NCI-H1694 (cell line): Measurements from ENCODE around the gene TRIM9.

Experiments used
- DNase-seq: peaks from one replicate; lab custom pipeline; 2025; lab: John Stamatoyannopoulos, UW

The TRIM9 gene

DNA sequence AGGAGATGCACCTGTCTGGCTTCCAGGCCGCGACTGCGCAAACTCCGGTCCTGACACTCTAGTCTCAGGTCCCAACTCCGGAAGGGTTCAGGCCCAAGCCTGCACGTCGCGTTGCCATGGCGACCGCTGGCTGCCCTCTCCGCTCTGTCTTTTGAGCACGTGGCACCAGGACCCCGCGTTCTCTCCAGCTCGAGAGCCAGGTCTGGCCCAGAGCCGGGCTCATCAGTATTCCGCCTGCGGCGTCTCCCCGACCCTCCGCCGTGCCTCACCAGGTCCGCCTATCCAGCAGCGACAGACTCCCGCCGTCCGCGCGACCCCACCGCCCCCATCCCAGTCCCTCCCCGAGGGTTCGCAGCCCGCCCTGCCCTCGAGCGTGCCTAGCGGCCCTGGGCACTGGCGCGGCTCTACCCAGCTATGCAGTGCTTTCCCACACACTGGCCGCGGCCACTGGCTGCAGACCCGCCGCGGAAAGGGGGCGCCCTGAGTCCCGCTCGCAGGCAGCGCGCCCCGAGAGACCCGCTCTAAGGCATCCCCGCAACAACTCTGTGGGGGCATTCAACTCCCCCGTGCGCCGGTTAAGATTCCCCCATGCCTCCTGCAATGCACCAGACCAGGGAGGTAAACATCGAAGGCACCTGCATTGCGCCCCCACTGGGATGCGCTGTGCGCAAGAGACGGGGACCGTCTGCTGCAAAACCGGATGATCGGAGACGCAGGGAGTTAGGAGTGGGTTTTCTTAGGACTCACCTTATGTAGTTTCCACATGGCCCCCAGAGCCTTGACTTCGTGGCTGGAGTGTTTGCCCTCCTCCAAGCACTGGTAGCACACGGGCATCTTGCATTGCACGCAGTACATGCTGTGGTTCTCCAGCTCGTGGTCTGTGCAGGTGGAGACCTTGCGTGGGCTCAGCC, 1.3 kb downstream of the TRIM9 start:
- DNase-seq, result peak; percentile 43

DNA sequence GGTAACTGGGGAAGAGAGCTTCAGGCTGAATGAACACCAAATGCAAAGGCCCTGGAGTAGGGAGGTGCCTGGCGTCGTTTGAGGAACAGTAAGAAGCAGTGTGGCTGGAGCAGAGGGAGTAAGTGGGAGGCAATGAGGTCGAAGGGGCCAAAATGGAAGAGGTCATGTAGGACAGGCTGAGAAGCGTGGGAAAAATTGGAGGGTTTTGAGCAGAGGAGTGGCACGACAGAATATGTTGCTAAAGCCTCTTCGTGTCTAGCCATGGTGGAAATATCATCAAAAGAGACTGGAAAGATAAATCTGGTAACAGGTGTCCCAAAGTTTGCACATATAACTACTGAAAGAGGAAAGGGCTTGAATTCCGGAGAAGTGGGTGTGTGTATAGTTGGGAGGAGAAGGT, 1.9 kb downstream of the TRIM9 start:
- no peak for DNase-seq

DNA sequence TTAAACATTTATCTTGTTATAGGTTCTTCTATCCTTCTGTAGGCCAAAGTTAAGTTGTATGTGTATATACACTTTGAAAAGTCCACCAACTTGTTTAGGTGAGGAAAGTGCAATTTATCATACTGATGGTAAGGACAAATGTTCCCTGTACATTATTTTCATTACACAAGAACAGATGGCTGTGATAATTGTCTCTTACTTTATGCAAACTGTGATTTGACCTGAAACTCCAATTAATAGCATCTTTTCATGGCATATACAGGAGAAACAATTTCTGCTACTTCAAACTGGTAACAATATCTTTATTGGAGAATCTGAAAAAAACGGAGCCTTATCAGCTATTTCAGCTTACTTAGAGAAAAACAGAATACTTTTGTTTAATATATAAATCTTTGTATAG, 5.6 kb downstream of the TRIM9 start:
- DNase-seq, result no peak

DNA sequence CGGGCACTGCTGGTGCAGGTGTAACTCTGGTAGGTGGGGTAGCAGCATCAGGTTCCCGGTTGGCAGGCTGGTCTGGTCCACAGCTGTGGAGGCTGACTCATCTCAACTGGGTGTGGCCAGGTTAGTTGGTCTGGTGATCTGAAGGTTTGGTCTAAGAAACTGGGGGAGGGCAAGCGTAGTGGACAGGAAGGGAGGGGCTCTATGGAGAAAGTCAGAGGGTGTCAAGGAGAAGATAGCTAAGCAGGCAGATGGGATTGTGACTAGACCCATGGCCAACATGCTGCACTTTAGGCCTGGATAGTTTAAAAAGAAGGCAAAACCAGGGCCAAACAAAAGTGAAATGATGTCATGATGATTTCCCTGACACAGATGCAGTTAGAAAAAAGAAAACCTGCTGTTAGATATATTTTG, 7.9 kb downstream of the TRIM9 start:
- DNase-seq, result no peak

DNA sequence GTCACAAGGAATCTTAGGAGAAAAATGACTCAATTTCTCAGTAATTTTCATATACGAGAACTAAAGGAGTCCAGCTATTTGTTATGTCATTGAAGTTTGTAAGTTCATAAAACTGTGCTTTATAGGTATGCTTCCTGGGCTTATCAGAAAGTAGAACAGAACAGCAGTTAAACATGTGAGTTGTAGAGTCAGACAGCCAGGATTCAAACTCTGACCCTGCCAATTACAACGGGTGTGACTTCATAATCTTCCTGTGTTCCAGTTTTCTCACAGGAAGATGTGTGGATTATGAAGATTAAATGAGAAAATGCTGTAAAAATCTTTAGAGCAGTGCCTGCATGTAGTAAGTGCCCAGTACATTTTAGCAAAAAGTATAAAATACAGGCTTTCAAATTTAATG, 8.9 kb downstream of the TRIM9 start:
- DNase-seq, result no peak

DNA sequence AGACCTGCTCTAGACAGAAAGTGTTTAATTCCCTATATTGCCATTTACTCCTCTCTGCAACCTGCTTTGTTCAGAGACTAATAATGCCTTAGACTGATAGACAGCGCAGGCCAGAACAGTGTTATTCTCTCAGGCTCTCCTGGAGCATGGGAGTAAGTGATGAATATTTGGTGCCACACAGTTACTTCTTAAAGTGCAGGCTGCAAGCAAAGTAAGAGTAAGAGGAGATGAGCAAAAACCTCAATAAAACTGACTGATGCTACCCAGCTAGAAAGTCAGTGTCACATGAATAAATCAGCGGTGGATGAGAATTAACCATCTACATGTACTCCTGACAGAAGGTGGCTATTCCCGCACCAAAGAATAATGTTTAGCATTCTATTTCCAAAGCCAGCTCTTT, 9.9 kb downstream of the TRIM9 start:
- DNase-seq, result no peak

DNA sequence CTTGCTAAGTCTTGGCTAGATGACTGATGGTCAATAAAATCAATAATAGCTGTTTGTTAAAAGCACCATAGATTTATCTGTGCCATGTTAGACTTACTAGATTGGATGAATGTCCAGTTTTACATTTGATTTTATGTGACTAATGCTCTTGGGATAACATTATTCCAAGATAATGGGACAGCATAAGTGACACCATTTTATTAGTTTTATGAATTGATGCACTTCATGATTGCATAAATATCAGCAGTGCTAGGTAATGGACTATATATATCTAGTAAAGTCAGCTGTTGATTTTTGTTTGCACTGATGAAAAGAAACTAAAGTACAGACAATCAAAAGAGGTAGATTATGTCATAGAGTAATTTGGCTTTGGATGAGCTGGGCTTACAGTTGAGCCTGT, 10.4 kb downstream of the TRIM9 start:
- DNase-seq, result no peak

DNA sequence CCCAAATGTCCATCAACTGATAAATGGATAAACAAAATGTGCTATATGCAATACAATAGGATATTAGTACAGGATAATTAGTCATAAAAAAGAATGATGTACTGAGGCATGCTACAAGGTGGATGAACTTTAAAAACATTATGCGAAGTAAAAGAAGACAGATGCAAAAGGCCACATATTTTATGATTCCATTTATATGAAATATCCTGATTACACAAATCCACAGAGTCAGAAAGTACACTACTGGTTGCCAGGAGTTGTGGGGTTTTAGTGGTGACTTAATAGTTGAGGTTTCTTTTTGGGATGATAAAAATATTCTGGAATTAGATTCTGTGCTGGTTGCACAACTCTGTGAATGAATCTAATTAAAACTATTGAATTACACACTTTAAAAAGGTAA, 12.6 kb downstream of the TRIM9 start:
- no peak for DNase-seq

DNA sequence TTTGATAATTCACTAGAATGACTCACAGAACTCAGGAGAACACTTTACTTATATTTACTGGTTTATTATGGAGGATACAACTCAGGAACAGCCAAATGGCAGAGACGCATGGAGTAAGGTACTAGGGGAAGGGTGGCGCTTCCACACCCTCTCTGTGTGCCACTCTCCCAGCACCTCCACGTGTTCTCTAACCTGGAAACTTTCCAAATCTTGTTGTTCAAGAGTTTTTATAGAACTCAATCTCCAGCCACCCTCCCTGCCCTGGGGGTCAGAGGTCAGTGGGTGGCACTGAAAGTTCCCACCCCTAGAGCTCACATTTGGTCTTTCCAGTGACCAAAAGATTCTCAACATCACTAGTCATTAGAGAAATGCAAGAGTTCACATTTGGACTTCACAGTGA, 13.2 kb downstream of the TRIM9 start:
- DNase-seq, result no peak

DNA sequence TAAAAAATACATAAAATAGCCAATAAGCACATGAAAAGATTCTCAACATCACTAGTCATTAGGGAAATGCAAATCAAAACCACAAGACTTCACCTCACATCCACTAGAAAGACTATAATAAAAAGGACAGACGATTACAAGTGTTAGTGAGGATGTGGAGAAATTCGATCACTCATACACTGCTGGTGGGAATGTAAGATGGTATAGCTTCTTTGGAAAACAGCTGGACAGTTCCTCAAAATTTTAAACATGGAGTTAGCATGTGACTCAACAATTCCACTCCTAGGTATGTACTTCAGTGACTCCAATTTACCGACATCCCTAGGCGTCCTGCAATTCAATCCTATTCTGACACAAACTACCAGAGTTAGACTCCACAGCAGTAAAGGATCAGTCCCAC, 13.7 kb downstream of the TRIM9 start:
- no peak for DNase-seq

DNA sequence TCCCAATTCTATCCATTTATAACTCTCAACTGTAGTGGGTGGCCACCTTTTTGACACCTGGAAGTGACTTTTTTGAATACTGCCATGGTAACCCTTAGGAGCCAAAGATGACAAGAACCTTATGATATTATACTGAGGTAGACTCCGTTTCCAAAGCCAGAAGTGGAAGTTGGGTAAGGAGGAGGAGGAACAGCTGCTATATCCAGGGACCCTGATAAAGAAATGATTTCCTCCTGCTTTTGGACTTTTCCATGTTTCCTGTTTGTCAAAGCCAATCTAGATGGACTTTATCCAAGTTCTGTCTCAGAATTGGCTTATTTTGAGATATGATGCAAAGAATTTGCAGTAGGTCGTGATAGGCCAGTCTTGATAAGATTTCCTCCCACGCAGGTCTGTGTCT, 14.3 kb downstream of the TRIM9 start:
- DNase-seq, result no peak

DNA sequence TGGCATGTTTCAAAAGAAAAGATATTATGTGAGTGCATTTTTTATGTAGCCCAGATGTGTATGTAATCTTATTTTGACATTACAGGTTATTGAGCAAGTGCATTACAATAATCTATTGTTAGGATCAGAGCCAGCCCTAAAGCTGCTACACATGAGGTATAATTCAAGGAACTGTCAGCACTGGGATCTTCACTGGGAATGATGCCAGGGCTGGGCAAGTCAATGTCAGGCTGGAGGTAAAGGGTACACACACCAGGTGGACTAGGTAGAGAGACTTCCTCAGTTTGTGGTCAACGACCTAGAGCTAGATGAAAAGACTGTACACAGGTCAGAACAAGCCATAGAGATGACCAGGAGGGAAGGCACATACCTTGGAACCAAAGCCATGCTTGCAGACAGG, 15.4 kb downstream of the TRIM9 start:
- no peak for DNase-seq

DNA sequence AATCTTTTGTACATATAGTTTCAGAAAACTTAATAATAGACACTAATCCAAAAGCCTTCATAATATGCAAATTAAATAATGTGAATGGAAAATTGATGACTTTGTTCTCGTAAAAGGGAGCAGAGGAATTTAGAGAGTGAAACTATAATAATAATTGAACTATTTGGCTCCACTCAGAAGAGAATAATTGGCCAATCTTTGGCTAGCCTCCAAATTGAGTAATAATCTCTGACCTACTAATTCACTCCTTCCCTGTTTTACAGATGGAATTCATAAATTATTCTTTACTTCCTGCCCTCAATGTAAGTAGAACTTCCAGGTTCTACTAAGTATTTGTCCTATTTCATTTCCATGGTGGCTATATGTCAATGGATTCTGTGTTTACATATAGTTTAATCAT, 15.8 kb downstream of the TRIM9 start:
- DNase-seq, result no peak

DNA sequence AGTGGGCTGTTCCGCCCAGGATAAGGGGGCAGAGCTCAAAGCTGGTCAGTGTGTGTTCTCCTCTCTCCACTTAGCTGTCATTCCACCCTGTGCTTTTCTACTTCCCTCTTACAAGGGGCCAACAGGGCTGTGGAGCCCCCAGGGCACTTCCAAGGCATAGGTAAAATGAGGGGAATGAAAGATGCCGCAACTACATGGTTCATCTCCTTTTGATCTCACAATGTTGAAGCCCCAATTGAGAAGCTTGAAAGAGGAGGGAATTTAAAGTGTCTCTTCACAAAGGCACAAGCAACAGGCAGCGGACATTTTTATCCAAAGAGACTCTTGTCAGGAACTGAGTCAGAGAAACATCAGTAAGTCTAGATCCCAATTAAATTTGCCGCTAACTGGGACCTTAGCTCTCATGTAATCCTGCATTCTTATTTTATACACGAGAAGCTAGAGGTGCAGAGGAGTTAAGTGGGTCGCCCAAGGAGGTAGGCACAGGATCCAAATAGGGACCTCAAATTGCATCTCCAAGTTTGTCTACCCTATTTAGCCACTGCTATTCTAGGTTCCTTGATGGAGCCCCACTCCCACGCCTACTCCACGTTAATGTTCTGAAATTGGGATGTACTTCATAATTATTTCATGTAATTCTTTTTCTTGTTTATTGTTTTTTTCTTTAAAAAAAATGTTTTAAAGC, 20.1 kb downstream of the TRIM9 start:
- DNase-seq, result no peak

DNA sequence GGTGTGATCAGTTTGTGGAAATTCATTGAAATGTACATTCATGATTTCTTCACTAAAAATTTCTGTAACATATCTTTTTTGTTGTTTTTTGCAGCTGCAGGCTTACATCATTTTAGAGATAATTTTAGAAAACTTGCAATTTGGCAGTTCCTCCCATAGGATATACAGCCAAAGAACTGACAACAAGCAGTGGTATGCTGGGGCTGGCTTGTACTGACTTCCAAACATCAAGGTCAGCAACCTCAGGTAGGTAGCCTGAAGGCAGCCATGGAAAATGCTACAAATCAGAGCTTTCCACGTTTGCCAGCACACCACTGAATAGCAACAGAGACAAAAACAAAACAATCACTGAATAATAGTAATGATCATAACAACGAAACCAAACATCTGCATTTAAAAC, 21.2 kb downstream of the TRIM9 start:
- no peak for DNase-seq

DNA sequence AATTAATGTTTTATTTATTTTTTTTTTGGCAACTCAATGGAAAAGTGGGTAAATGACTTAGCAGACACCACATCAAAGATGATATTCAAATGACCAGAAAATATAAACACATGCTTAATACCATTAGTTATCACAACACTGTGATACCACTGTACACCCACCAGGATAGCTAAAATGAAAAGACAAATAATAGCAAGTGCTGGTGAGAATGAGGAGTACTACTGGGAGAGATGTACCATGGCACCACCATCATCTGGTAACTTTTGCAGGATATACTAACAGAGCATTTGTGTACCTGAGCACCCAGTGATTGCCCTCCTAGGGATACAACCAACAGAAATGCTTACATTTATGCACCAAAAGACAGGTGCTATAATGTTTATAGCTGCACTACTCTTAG, 21.9 kb downstream of the TRIM9 start:
- DNase-seq, result no peak

DNA sequence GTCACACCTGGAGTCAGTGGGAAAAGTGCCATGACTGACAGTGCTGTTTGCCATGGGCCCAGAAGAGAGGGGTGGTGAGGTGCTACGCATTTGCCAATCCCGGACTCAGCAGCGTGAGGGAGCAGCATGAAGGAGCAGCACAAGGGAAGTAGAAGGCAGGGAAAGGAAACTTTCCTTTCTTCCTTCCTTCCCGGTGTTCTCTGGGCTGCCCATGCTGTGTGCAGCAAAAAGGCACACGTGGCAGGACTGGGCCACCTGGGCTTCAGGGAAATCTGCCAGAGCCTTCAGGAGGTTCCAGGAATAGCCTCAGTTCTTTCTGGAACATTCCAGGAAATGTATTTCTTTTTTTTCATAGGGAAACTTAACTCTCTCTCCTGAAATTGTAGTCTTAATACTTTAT, 23.0 kb downstream of the TRIM9 start:
- DNase-seq, result no peak

DNA sequence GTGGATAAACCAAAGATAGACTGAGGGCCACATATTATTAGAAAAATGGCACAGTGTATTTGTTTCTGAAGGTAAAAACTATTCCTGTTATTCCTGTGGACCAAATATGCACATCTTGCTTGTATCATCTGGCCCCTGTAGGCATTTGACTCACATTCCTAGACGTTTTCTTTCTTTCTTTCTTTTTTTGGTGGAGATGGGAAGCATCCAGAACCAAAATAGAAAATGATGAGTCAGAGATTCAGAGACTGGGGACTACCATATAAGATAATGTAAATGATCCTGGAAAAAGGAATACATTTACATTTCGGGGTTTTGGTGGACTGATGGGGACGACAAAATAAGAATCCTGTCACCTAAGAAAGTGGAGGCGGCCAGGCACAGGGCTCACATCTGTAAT, 24.2 kb downstream of the TRIM9 start:
- DNase-seq, result no peak

DNA sequence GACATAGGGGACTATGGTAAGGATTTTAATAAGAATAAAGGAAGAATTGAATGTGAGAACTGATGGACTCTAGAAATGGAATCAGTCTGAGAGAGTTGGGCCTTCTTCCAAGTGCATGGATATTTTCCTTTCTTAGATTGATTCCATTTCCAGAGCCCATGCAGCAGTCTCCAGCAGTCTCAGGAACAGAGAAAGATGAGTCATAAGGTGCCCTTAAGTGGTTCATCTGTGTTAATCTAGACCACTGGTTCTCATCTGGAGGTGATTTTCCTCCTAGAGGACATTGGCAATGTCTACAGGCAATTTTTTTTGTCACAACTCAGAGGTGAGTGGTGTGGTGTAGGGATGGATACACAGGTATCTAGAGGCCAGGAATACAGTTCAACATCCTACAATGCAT, 25.9 kb downstream of the TRIM9 start:
- DNase-seq, result no peak

DNA sequence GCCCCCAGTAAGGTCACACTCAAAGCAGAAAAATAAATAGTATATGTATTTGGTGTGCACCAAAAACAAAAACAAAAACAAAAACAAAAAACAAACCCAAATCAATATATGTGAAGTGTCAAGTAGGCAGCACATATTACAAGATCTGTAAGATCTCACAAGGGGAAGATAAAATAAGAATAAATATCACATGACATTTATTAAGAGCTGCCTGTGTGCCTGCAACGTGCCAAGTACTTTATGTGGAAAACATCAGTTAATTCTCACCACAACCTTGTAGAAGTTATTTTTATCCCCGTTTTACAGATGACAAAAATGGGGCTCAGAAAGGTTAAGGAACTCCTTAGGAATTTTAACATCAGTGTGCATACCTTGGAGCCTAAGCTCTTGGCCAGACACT, 26.6 kb downstream of the TRIM9 start:
- DNase-seq, result no peak

DNA sequence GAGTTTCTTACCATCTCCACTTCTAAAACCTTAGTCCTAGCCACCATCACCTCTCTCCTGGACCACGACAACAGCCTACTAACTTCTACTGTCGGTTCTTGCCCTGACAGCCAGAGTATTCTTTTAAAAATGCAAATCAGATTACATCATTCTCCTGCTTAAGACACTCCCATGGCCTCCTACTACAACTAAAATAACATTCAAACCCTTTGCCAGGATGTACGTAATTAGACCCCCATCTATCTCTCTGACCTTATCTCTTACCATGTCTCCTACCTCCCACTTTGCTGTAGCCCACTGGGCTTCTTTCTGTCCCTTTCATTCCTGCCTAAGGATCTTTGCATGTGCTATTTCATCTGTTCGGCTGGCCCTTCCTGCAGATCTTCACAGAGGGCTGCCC, 27.6 kb downstream of the TRIM9 start:
- no peak for DNase-seq

DNA sequence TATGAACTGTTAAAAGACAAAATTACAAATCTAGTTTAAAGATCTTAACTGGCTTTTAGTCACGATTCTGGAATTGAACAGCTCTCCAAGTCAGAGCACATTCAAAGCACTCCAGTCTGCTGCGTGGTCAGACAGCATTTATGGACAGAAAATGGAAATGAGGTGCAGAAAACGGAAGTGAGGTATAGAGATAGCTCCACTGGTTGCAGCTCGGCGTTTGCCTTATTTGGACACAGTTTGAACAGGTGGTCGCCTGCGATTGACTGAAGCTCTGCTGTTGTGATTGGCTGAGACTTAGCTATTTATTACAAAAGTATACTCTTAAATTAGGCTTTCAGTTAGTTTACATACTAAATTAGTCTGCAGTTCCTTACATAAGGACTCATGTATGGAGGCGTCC, 28.3 kb downstream of the TRIM9 start:
- no peak for DNase-seq

DNA sequence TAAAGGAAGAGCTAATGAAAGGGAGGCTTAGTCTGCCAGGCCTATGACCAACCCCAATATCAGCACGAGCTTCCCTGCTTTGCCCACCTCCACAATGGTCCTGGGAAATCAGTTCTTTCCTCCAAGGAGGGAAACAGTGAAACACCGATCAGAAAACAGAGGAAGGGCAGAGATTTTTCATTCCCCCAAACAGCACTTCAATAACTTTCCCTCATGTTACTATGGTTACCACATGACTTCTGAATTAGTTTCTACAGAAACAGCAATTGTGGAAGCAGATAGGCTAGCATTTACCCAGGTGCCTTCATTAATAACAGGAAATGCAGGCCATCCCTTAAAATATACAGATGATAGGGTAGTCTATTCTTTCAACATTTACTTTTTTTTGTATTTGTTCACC, 35.9 kb downstream of the TRIM9 start:
- no peak for DNase-seq

DNA sequence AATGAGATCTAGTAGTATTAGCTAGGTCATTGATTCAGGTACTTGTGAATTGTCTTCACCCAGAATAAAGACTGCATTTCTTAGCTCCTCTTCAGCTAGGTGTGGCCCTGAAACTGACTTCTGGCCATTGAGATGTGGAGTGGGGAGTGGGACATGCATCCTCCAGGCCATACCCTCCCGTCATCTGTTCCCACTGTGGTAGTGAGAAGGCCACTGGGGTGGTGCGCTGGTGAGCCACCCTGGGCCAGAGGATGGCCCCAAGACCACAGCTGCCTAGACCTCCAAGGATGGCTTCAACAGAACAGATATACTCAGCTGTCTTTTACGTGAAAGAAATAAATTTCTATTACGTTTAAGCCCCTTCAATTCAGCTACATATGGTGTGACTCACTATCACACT, 36.5 kb downstream of the TRIM9 start:
- no peak for DNase-seq
